GM18951 (cell line): Measurements from ENCODE around the gene MLLT1.
"Not testable (repeated sequence)": the region's sequence is repeated elsewhere in the genome, so short reads cannot be mapped to it uniquely, and the experiment has no call there.

Experiments used
- POLR2A ChIP-seq: IDR thresholded peaks from 4 replicates; pipeline ENCODE4 v1.6.1; 2011; ENCODE audit warnings: mild to moderate bottlenecking; ENCODE audit not compliant: insufficient read length, insufficient read depth; ENCODE audit errors: extremely low read depth
- in situ Hi-C: fragments of 300-500 bp; cut with MboI; formaldehyde crosslinking; loops from one replicate; pipeline ENCODE4 v1.12.0; 2022; ENCODE audit warnings: low sequenced_read_pairs, mixed read lengths, inconsistent platforms; ENCODE audit not compliant: unreplicated experiment

MLLT1 gene

DNA sequence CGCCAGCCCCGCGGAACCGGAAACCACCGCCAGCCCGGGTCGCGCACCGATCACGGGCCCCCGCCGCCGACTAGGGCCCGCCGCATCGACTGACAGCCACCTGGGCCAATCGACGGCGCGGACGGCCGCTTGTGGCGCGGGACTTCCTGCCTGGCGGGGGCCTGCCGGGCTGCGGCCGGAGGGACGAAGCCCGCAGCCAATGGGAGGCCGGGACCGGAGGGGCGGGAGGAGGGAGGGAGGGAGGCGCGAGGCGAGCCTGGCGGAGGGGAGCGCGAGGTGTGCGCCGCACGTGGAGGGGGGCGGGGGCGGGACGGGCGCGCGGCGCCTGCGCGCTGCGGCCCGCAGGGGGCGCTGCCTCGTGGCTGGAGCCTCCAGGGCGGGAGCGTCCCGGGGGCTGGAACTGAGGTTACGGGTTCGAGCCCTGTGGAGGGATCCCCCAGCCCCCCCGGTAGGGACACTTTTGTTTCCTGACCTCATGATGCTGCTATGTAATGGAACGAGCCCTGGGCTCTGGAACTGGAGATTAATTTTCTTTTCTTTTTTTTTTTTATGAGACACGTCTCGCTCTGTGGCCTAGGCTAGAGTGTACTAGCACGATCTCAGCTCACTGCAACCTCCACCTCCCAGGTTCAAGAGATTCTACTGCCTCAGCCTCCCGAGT lies at the start of gene MLLT1:
TSS of gene MLLT1 (minus strand) at position 45 of the 661 bp plus-strand sequence. CDS start 191 bp downstream, outside the sequence.
- in situ Hi-C loops, result no loop called here
- TF ChIP-seq POLR2A, result peak; percentile 54

GRCh38 chr19:6326815-6327214 lies 47.0 kb upstream of the MLLT1 start:
- TF ChIP-seq POLR2A, result no peak
- in situ Hi-C loops, result no loop called here

DNA sequence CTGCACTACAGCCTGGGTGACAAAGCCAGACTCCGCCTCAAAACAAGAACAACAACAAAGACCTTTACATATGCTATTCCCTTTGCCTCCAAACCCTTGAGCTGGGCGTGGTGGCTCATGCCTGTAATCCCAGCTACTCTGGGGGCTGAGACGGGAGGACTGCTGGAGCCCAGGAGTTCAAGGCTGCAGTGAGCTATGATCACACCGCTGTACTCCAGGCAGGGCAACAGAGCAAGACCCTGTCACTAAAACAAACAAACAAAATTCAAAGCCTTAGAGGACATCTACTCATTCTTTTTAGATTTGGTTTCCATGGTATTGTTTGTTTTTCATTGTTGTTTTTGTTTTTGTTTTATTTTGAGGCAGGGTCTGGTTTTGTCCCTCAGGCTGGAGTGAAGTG lies 45.8 kb upstream of the MLLT1 start:
- TF ChIP-seq POLR2A, result no peak

DNA sequence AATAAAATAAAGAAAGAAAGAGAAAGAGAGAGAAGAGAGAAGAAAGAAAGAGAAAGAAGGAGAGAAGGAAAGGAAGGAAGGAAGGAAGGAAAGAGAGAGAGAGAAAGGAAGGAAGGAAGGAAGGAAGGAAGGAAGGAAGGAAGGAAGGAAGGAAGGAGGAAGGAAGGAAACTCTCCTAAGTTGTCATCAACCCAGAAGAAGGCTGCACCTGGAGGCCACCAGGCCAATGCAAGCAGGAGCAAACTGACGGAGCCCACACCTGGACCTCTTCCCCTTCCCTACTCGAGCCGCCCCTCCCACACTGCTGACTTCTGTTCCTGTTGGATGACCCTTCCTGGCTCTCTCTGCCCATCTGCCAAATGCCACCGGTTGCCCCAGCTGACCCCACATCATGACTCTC lies 45.0 kb upstream of the MLLT1 start:
- in situ Hi-C loops, result no loop called here
- TF ChIP-seq POLR2A, result no peak

More for the DNA sequence above, 45.8 kb upstream of the MLLT1 start:
- in situ Hi-C loops, result no loop called here

GRCh38 chr19:6322284-6322683 lies 42.5 kb upstream of the MLLT1 start:
- in situ Hi-C loops, result no loop called here
- TF ChIP-seq POLR2A, result no peak

DNA sequence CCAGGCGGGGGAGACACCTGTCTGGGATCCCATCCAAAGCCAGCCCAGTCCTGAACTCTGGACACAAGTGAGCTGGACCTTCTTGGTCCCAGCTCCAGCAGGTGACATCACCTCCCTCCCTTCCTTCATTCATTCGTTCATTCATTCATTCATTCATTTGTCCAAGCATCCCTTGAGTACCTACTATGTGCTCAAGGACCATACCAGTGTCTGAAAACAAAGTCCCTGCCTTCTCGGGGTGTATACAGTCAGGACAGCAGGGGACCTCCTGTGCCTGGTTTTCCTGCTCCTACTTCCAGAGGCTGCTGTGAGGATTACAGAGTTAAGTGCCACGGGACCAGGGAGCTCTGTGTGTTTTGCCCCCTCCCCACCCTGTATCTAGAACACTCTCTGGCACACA lies 39.6 kb upstream of the MLLT1 start:
- TF ChIP-seq POLR2A, result no peak
- in situ Hi-C loops, result no loop called here

DNA sequence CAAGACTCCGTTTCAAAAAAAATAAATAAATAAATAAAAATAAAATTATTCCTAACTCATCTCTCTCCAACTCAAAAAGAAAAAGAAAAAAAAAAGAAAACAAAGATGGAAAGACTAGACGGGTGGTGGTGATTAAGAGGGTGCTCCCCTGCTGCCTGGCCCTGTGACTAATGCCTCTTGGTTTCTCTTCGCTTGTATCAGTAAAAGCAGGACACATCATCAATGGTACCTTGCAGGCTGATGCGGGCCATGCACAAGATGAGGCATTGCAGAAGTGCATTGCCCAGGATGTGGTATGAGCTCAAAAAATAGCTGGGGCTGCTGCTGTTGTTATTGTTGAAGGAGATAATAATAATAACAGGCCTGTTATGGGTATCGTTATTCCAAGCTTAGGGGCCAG lies 39.0 kb upstream of the MLLT1 start:
- TF ChIP-seq POLR2A, result no peak
- in situ Hi-C loops, result no loop called here

- in situ Hi-C loops, result not testable (repeated sequence)
Observed at GRCh38 chr19:6315646-6316045, 35.9 kb upstream of the MLLT1 start.

DNA sequence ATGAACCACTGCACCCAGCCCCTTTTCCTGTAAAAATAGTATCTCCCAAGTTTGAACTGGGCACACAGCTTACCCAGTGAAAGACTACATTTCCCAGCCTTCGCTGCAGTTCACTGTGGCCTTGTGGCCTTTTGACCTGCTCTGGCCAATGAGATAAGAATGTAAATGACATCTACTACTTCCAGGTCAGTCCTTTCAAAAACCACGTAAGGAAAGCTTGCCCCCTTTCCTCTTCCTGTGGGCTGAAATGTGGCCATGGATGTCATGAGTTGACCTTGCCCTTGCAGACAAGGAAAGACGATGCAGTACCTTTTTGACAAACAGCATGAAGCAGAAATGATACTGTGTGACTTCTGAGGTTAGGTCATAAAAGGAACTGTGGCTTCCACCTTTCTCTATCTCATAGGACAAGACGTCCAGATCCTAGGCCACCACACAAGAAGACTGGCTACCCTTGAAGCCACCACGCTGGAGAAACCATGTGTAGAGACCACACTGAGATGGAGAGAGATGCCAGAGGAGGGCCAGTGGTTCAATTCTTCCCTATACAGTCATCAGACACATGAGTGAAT lies 33.7 kb upstream of the MLLT1 start:
- in situ Hi-C loops, result no loop called here
- no peak for TF ChIP-seq POLR2A

DNA sequence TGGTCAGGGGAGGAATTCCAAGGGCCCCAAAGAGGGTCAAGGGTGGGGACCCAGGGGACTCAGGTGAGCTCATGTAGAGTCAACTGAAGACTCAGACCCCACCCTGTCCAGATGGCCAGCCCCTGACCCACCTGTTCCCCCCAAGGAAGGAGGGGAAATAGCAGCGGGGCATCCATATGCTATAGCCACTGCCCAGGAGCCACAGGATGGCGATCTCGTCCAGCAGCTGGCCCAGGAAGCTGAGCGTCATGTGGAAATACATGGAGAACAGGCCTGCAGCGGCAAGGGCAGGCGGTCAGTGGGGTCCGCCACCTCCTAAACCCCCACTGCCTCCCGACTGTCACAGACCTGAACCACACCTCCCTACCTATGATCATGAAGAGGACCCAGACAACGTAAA lies 32.2 kb upstream of the MLLT1 start:
- no peak for TF ChIP-seq POLR2A
- in situ Hi-C loops, result no loop called here

DNA sequence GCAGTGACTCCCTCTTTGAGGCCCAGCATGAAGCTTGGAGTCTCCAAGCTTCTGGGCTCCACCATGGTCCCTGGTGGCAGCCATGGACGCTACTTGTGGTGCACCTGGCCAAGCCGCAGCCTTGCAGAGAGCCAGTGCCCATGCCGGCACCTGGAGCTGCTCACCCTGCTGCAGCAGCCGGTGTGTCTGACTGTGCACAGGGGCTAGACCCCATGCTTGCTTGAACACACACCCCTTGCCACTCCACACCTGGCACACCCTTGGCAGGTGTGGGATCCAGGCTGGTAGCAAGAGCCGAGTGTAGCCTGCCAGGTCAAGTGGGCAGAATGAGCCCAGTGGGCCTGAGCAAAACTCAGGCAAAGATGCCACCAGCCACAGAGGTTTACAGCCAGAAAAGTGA lies 18.6 kb upstream of the MLLT1 start:
- no peak for TF ChIP-seq POLR2A
- in situ Hi-C loops, result no loop called here

GRCh38 chr19:6297202-6297601 lies 17.4 kb upstream of the MLLT1 start:
- in situ Hi-C loops, result no loop called here
- TF ChIP-seq POLR2A, result no peak

GRCh38 chr19:6292006-6292405 lies 12.2 kb upstream of the MLLT1 start:
- in situ Hi-C loops, result no loop called here
- no peak for TF ChIP-seq POLR2A

- in situ Hi-C loops, result no loop called here
Observed at GRCh38 chr19:6288737-6289136, 9.0 kb upstream of the MLLT1 start.

More at GRCh38 chr19:6288737-6289136, 9.0 kb upstream of the MLLT1 start:
- TF ChIP-seq POLR2A, result no peak
